NCI-H82 treated with DMSO at 0.1 percent for 48 hours (cell line): Measurements from ENCODE around the gene NFKB1.

ENCODE experiments used
- DNase-seq: peaks from one replicate; lab custom pipeline; 2025; ENCODE audit not compliant: unreplicated experiment; lab: John Stamatoyannopoulos, UW

The NFKB1 gene

GRCh38 chr4:102493794-102494193 lies 7.4 kb upstream of the NFKB1 start:
- no peak for DNase-seq

GRCh38 chr4:102494603-102495002 lies 6.6 kb upstream of the NFKB1 start:
- no peak for DNase-seq

GRCh38 chr4:102497986-102498385 lies 3.2 kb upstream of the NFKB1 start:
- DNase-seq, result no peak

- DNase-seq, result no peak
Measured at GRCh38 chr4:102500352-102500695, 835 bp upstream of the NFKB1 start.

- DNase-seq, result no peak
Measured at GRCh38 chr4:102501447-102501696, 213 bp downstream of the NFKB1 start.

- DNase-seq, result no peak
Measured at GRCh38 chr4:102502543-102502818, 1.3 kb downstream of the NFKB1 start.

GRCh38 chr4:102503301-102503746 lies 2.2 kb downstream of the NFKB1 start:
- no peak for DNase-seq

GRCh38 chr4:102503831-102504786 lies 3.0 kb downstream of the NFKB1 start:
- DNase-seq, result no peak

- DNase-seq, result no peak
Measured at GRCh38 chr4:102504941-102505340, 3.8 kb downstream of the NFKB1 start.

- no peak for DNase-seq
Measured at GRCh38 chr4:102505708-102506107, 4.5 kb downstream of the NFKB1 start.

GRCh38 chr4:102506523-102506922 lies 5.4 kb downstream of the NFKB1 start:
- no peak for DNase-seq

GRCh38 chr4:102511830-102512605 lies 10.9 kb downstream of the NFKB1 start:
- no peak for DNase-seq

- DNase-seq, result no peak
Measured at GRCh38 chr4:102514298-102514964, 13.3 kb downstream of the NFKB1 start.

GRCh38 chr4:102517753-102518152 lies 16.6 kb downstream of the NFKB1 start:
- no peak for DNase-seq

- DNase-seq, result no peak
Measured at GRCh38 chr4:102518703-102519131, 17.6 kb downstream of the NFKB1 start.

GRCh38 chr4:102519925-102520324 lies 18.8 kb downstream of the NFKB1 start:
- no peak for DNase-seq

GRCh38 chr4:102521570-102521969 lies 20.4 kb downstream of the NFKB1 start:
- no peak for DNase-seq

- DNase-seq, result no peak
Measured at GRCh38 chr4:102522031-102522440, 20.9 kb downstream of the NFKB1 start.

GRCh38 chr4:102524691-102525090 lies 23.5 kb downstream of the NFKB1 start:
- no peak for DNase-seq

GRCh38 chr4:102525097-102525496 lies 23.9 kb downstream of the NFKB1 start:
- no peak for DNase-seq

GRCh38 chr4:102525504-102525903 lies 24.3 kb downstream of the NFKB1 start:
- no peak for DNase-seq

- no peak for DNase-seq
Measured at GRCh38 chr4:102526532-102526931, 25.4 kb downstream of the NFKB1 start.
